ACC112 (cell line): ENCODE data around the gene TOP1.
"Not testable (repeated sequence)": the region's sequence is repeated elsewhere in the genome, so short reads cannot be mapped to it uniquely, and the experiment has no call there.

Source experiments
- H2AFZ ChIP-seq: fragments of 200-600 bp; sonication (generic); one replicate; pipeline ENCODE4 v1.6.0; 2017; ENCODE audit warnings: antibody characterized with exemption, low read length; ENCODE audit not compliant: unreplicated experiment
- H3K27ac ChIP-seq: fragments of 200-600 bp; sonication (generic); 2 replicates; pipeline ENCODE4 v1.5.1; 2014; ENCODE audit warnings: low read depth, mild to moderate bottlenecking, antibody characterized with exemption, low read length, moderate library complexity
- H3K27me3 ChIP-seq: fragments of 200-600 bp; sonication (generic); 2 replicates; pipeline ENCODE4 v1.6.1; 2014; ENCODE audit warnings: mild to moderate bottlenecking, antibody characterized with exemption, low read length, moderate library complexity, mixed read lengths; ENCODE audit not compliant: insufficient read depth
- H3K36me3 ChIP-seq: fragments of 200-600 bp; sonication (generic); 2 replicates; pipeline ENCODE4 v1.6.1; 2016; ENCODE audit warnings: mild to moderate bottlenecking, antibody characterized with exemption, low read length, moderate library complexity, mixed read lengths; ENCODE audit not compliant: insufficient read depth
- H3K4me1 ChIP-seq: fragments of 200-600 bp; sonication (generic); one replicate; pipeline ENCODE4 v1.6.1; 2016; ENCODE audit warnings: low read length, mixed read lengths; ENCODE audit not compliant: insufficient read depth, unreplicated experiment, control insufficient read depth
- H3K4me3 ChIP-seq: fragments of 200-600 bp; sonication (generic); 2 replicates; pipeline ENCODE4 v1.5.1; 2014; ENCODE audit warnings: mild to moderate bottlenecking, low read depth, low read length
- H3K79me2 ChIP-seq: fragments of 200-600 bp; sonication (generic); one replicate; pipeline ENCODE4 v1.6.0; 2016; ENCODE audit warnings: low read length; ENCODE audit not compliant: control insufficient read depth, unreplicated experiment, insufficient read depth

TOP1 gene

GRCh38 chr20:40992349-40993113 lies 36.1 kb upstream of the TOP1 start:
- no peak overlapping the region for H3K27ac ChIP-seq
- no peak overlapping the region for H2AFZ ChIP-seq
- H3K27me3 ChIP-seq: no peaks in the 10 kb centered on the region
- H3K36me3 ChIP-seq: no peaks in the 10 kb centered on the region
- peaks cover 14% of the 10 kb centered on the region for H3K79me2 ChIP-seq
- no peak overlapping the region for H3K4me3 ChIP-seq
- H3K4me1 ChIP-seq: peaks cover 26% of the 10 kb centered on the region

- peaks cover 26% of the 10 kb centered on the region for H3K4me1 ChIP-seq
- H3K4me3 ChIP-seq: no peak overlapping the region
- H3K36me3 ChIP-seq: no peaks in the 10 kb centered on the region
- H3K79me2 ChIP-seq: peaks cover 26% of the 10 kb centered on the region
- H2AFZ ChIP-seq: no peak overlapping the region
- no peak overlapping the region for H3K27ac ChIP-seq
- H3K27me3 ChIP-seq: no peaks in the 10 kb centered on the region
These were observed 34.7 kb upstream of the TOP1 start for GRCh38 chr20:40993794-40994540.

- H3K4me1 ChIP-seq: peaks cover 16% of the 10 kb centered on the region
- peaks cover 45% of the 10 kb centered on the region for H3K79me2 ChIP-seq
- no peak overlapping the region for H3K27ac ChIP-seq
- no peak overlapping the region for H2AFZ ChIP-seq
- H3K36me3 ChIP-seq: peaks cover 3% of the 10 kb centered on the region; the same call in 1 of the 2 replicates
- H3K4me3 ChIP-seq: no peak overlapping the region
- no peaks in the 10 kb centered on the region for H3K27me3 ChIP-seq
These were observed 32.3 kb upstream of the TOP1 start for GRCh38 chr20:40996326-40996725.

- peaks cover 50% of the 10 kb centered on the region for H3K79me2 ChIP-seq
- H3K36me3 ChIP-seq: peaks cover 3% of the 10 kb centered on the region; the same call in 1 of the 2 replicates
- H3K27ac ChIP-seq: no peak overlapping the region
- no peak overlapping the region for H2AFZ ChIP-seq
- peaks cover 9% of the 10 kb centered on the region for H3K4me1 ChIP-seq
- H3K27me3 ChIP-seq: no peaks in the 10 kb centered on the region
- H3K4me3 ChIP-seq: no peak overlapping the region
These were observed 31.5 kb upstream of the TOP1 start for GRCh38 chr20:40997116-40997515.

GRCh38 chr20:40999841-41000240 lies 28.8 kb upstream of the TOP1 start:
- H3K79me2 ChIP-seq: peaks cover 55% of the 10 kb centered on the region
- no peak overlapping the region for H3K27ac ChIP-seq
- H3K4me3 ChIP-seq: no peak overlapping the region
- peaks cover 29% of the 10 kb centered on the region for H3K4me1 ChIP-seq
- H3K36me3 ChIP-seq: peaks cover 3% of the 10 kb centered on the region; the same call in 1 of the 2 replicates
- no peaks in the 10 kb centered on the region for H3K27me3 ChIP-seq
- no peak overlapping the region for H2AFZ ChIP-seq

- no peaks in the 10 kb centered on the region for H3K27me3 ChIP-seq
- H3K79me2 ChIP-seq: peaks cover 55% of the 10 kb centered on the region
- no peak overlapping the region for H3K4me3 ChIP-seq
- H3K4me1 ChIP-seq: peaks cover 36% of the 10 kb centered on the region
- peaks cover 3% of the 10 kb centered on the region; the same call in 1 of the 2 replicates for H3K36me3 ChIP-seq
- no peak overlapping the region for H2AFZ ChIP-seq
- no peak overlapping the region for H3K27ac ChIP-seq
These were observed 28.0 kb upstream of the TOP1 start for GRCh38 chr20:41000628-41001027.

- Histone ChIP-seq H3K79me2 (peaks cover 52% of the 10 kb centered on the region), H3K4me1 (peaks cover 40% of the 10 kb centered on the region), H3K36me3 (peaks cover 3% of the 10 kb centered on the region; the same call in 1 of the 2 replicates), H3K27me3 (no peaks in the 10 kb centered on the region), H3K27ac (peak overlapping the region; percentile 95), H2AFZ (no peak overlapping the region), H3K4me3 (no peak overlapping the region)
These were observed 27.1 kb upstream of the TOP1 start for GRCh38 chr20:41001497-41001896.

GRCh38 chr20:41002842-41003142 lies 25.8 kb upstream of the TOP1 start:
- H3K27me3 ChIP-seq: no peaks in the 10 kb centered on the region
- peaks cover 3% of the 10 kb centered on the region; the same call in 1 of the 2 replicates for H3K36me3 ChIP-seq
- H3K4me1 ChIP-seq: peaks cover 37% of the 10 kb centered on the region
- peak overlapping the region; percentile 73 for H3K4me3 ChIP-seq
- peaks cover 41% of the 10 kb centered on the region for H3K79me2 ChIP-seq
- H3K27ac ChIP-seq: peak overlapping the region; percentile 95
- H2AFZ ChIP-seq: no peak overlapping the region

DNA sequence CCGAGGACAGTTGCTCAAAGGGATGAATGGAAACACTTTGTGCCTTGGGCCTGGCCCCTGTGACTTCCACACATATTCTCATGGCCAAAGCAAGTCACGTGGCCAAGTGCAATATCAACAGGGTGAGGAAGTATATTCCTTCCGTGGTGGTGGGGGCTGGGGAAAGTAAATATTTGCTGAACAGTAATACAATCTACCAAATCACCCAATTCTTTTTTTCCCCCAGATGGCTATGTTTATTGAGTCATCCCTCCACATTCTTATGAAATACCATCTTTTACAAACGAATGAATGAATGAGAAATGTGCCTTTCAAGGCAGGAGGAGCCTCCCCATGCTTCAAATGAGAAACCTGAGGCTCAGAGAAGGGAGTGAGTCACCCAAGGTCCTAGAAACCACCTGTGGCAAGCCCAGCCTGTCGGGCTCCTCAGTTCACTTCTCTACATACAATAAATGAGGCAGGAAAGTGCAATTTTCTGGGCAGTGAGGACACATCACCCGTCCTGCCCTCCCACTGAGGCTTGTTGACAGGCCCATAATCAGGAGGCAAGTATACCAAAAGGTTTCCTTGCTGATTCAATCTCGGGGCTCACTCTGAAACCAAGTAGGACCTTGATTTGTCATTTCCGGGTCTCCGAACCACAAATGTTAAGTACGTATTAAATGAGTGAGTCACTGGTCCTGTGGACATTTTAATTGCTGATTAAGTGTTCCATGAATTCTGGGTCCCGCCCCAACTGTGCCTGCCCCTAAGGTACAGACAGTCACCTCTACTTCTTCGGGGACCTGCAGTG lies 25.3 kb upstream of the TOP1 start:
- Histone ChIP-seq H3K27ac (peak overlapping the region; percentile 95), H2AFZ (no peak overlapping the region), H3K27me3 (no peaks in the 10 kb centered on the region), H3K4me3 (peak overlapping the region; percentile 73), H3K36me3 (peaks cover 3% of the 10 kb centered on the region; the same call in 1 of the 2 replicates), H3K79me2 (peaks cover 37% of the 10 kb centered on the region), H3K4me1 (peaks cover 43% of the 10 kb centered on the region)

GRCh38 chr20:41003936-41004294 lies 24.7 kb upstream of the TOP1 start:
- not testable (repeated sequence) for H3K27me3 ChIP-seq, H3K36me3 ChIP-seq, H2AFZ ChIP-seq
- Histone ChIP-seq H3K4me3 (peak overlapping the region; percentile 73), H3K79me2 (peaks cover 33% of the 10 kb centered on the region), H3K4me1 (peaks cover 45% of the 10 kb centered on the region), H3K27ac (peak overlapping the region; percentile 95)
